HG03280 (cell line): Measurements from ENCODE around the gene FSD1.
"Not testable (repeated sequence)": the region's sequence is repeated elsewhere in the genome, so short reads cannot be mapped to it uniquely, and the experiment has no call there.

Experiments used
- ATAC-seq: cut with Tn5 transposase; IDR thresholded peaks from one replicate; pipeline ENCODE4 v1.9.1; 2021; ENCODE audit warnings: mild to moderate bottlenecking, moderate library complexity; ENCODE audit not compliant: unreplicated experiment

The FSD1 gene

GRCh38 chr19:4304538-4305256 is at the start of gene FSD1:
Gene FSD1 (plus strand): TSS chr19:4304598. CDS start chr19:4304747, 149 bp downstream.
- no peak for ATAC-seq

- no peak for ATAC-seq
These were observed 47.8 kb upstream of the FSD1 start for GRCh38 chr19:4256563-4256962.

- no peak for ATAC-seq
These were observed 47.4 kb upstream of the FSD1 start for GRCh38 chr19:4257025-4257424.

- no peak for ATAC-seq
These were observed 46.2 kb upstream of the FSD1 start for GRCh38 chr19:4258181-4258580.

- no peak for ATAC-seq
These were observed 43.7 kb upstream of the FSD1 start for GRCh38 chr19:4260613-4261191.

- no peak for ATAC-seq
These were observed 39.6 kb upstream of the FSD1 start for GRCh38 chr19:4264812-4265211.

- ATAC-seq, result no peak
These were observed 38.0 kb upstream of the FSD1 start for GRCh38 chr19:4266253-4267000.

GRCh38 chr19:4267101-4267900 is 37.1 kb upstream of the FSD1 start:
- ATAC-seq, result no peak

GRCh38 chr19:4267901-4268815 is 36.2 kb upstream of the FSD1 start:
- no peak for ATAC-seq

- ATAC-seq, result no peak
These were observed 35.5 kb upstream of the FSD1 start for GRCh38 chr19:4268816-4269430.

GRCh38 chr19:4272894-4273293 is 31.5 kb upstream of the FSD1 start:
- ATAC-seq, result no peak

- ATAC-seq, result not testable (repeated sequence)
These were observed 30.1 kb upstream of the FSD1 start for GRCh38 chr19:4274321-4274686.

GRCh38 chr19:4277191-4277696 is 27.2 kb upstream of the FSD1 start:
- no peak for ATAC-seq

- no peak for ATAC-seq
These were observed 26.4 kb upstream of the FSD1 start for GRCh38 chr19:4278010-4278409.

- ATAC-seq, result no peak
These were observed 25.8 kb upstream of the FSD1 start, which contains the start of gene SHD for GRCh38 chr19:4278419-4279266. Gene SHD (plus strand): TSS chr19:4279266. CDS start chr19:4280064, 798 bp downstream.

GRCh38 chr19:4279267-4279529 is 25.2 kb upstream of the FSD1 start:
- no peak for ATAC-seq

- ATAC-seq, result no peak
These were observed 24.6 kb upstream of the FSD1 start for GRCh38 chr19:4279530-4280422.
